OCI-LY1 (cell line): Measurements from ENCODE around the gene NANS.

Source experiments
- H2AFZ ChIP-seq: fragments of 200-600 bp; sonication (generic), shearing (Covaris generic); 2 replicates; pipeline ENCODE4 v1.6.0; 2014; ENCODE audit warnings: antibody characterized with exemption, mild to moderate bottlenecking, low read length
- H3F3A ChIP-seq: fragments of 200-600 bp; sonication (generic), shearing (Covaris generic); 2 replicates; pipeline ENCODE4 v1.6.0; 2014; ENCODE audit warnings: mild to moderate bottlenecking, antibody characterized with exemption, low read length, moderate library complexity; ENCODE audit not compliant: insufficient read depth
- H3K27ac ChIP-seq: fragments of 200-600 bp; sonication (generic); 2 replicates; pipeline ENCODE4 v1.5.1; 2014; ENCODE audit warnings: low read length, mixed run types, mild to moderate bottlenecking, low read depth; ENCODE audit not compliant: poor library complexity, severe bottlenecking
- H3K27me3 ChIP-seq: fragments of 200-600 bp; sonication (generic); 2 replicates; pipeline ENCODE4 v1.6.0; 2014; ENCODE audit warnings: antibody characterized with exemption, mild to moderate bottlenecking, low read length, moderate library complexity; ENCODE audit not compliant: insufficient read depth
- H3K36me3 ChIP-seq: fragments of 200-600 bp; sonication (generic); 2 replicates; pipeline ENCODE4 v1.6.1; 2014; ENCODE audit warnings: mild to moderate bottlenecking, antibody characterized with exemption, low read length, moderate library complexity, mixed read lengths; ENCODE audit not compliant: insufficient read depth
- H3K4me1 ChIP-seq: fragments of 200-600 bp; sonication (generic); 2 replicates; pipeline ENCODE4 v1.5.1; 2014; ENCODE audit warnings: mild to moderate bottlenecking, low read length, moderate library complexity; ENCODE audit not compliant: insufficient read depth, severe bottlenecking
- H3K4me2 ChIP-seq: fragments of 200-600 bp; sonication (generic), shearing (Covaris generic); 2 replicates; pipeline ENCODE4 v1.6.1; 2014; ENCODE audit warnings: low read length
- H3K4me3 ChIP-seq: fragments of 200-600 bp; sonication (generic); 2 replicates; pipeline ENCODE4 v1.5.1; 2014; ENCODE audit warnings: low read length, low read depth, mild to moderate bottlenecking, mixed read lengths; ENCODE audit not compliant: poor library complexity, severe bottlenecking
- H3K79me2 ChIP-seq: fragments of 200-600 bp; shearing (Covaris generic); 2 replicates; pipeline ENCODE4 v1.6.1; 2016; ENCODE audit warnings: mixed run types, low read length, mixed read lengths; ENCODE audit not compliant: insufficient read depth
- H3K9ac ChIP-seq: fragments of 200-600 bp; sonication (generic), shearing (Covaris generic); 2 replicates; pipeline ENCODE4 v1.6.1; 2014; ENCODE audit warnings: mild to moderate bottlenecking, low read length, mixed read lengths
- H3K9me2 ChIP-seq: fragments of 200-600 bp; sonication (generic), shearing (Covaris generic); 2 replicates; pipeline ENCODE4 v1.6.1; 2014; ENCODE audit warnings: low read depth, mild to moderate bottlenecking, low read length, mixed read lengths
- H3K9me3 ChIP-seq: fragments of 200-600 bp; shearing (Covaris generic); 2 replicates; pipeline ENCODE4 v1.6.1; 2014; ENCODE audit warnings: low read length, mixed read lengths
- H4K20me1 ChIP-seq: fragments of 200-600 bp; sonication (generic), shearing (Covaris generic); 2 replicates; pipeline ENCODE4 v1.6.0; 2016; ENCODE audit warnings: mild to moderate bottlenecking, low read length; ENCODE audit not compliant: insufficient read depth
- CTCF ChIP-seq: fragments of 200-600 bp; sonication (generic), shearing (Covaris generic); IDR thresholded peaks from 2 replicates; pipeline ENCODE4 v1.5.1; 2017; ENCODE audit warnings: mild to moderate bottlenecking, antibody characterized with exemption, low read length, moderate library complexity, mixed read lengths
- EZH2 ChIP-seq: fragments of 200-600 bp; sonication (generic), shearing (Covaris generic); IDR thresholded peaks from 2 replicates; pipeline ENCODE4 v1.8.0; 2017; ENCODE audit warnings: borderline replicate concordance, mixed run types, mild to moderate bottlenecking, antibody characterized with exemption, low read length, moderate library complexity, mixed read lengths

The NANS gene

GRCh38 chr9:98046180-98046543, 10.4 kb upstream of the NANS start:
- Histone ChIP-seq H3K36me3 (peaks cover 20% of the 10 kb centered on the region), H3K79me2 (no peaks in the 10 kb centered on the region), H3K4me1 (peaks cover 33% of the 10 kb centered on the region), H4K20me1 (no peaks in the 10 kb centered on the region), H3K9ac (peak overlapping the region; percentile 69), H3K9me3 (peaks cover 4% of the 10 kb centered on the region; the same call in 1 of the 2 replicates), H2AFZ (peak overlapping the region; percentile 97; the same call in 1 of the 2 replicates), H3K27ac (peak overlapping the region; percentile 70), H3K4me3 (peak overlapping the region; percentile 69), H3K9me2 (no peaks in the 10 kb centered on the region), H3K27me3 (no peaks in the 10 kb centered on the region), H3F3A (no peaks in the 10 kb centered on the region), H3K4me2 (peak overlapping the region; percentile 66)
- TF ChIP-seq CTCF (no peak), EZH2 (no peak)

GRCh38 chr9:98047002-98047401, 9.5 kb upstream of the NANS start:
- Histone ChIP-seq H3K36me3 (peaks cover 20% of the 10 kb centered on the region), H3F3A (no peaks in the 10 kb centered on the region), H3K4me2 (0 out of 2 replicates have a peak overlapping the region, but pooled peaks have one; percentile 2), H3K27me3 (no peaks in the 10 kb centered on the region), H3K27ac (no peak overlapping the region), H3K79me2 (no peaks in the 10 kb centered on the region), H3K4me1 (peaks cover 33% of the 10 kb centered on the region), H4K20me1 (no peaks in the 10 kb centered on the region), H3K9me3 (peaks cover 4% of the 10 kb centered on the region; the same call in 1 of the 2 replicates), H3K9ac (no peak overlapping the region), H3K9me2 (no peaks in the 10 kb centered on the region), H3K4me3 (peak overlapping the region; percentile 69), H2AFZ (no peak overlapping the region)
- TF ChIP-seq CTCF = no peak
- no peak for TF ChIP-seq EZH2

- no peak overlapping the region for H3K9ac ChIP-seq
- peaks cover 20% of the 10 kb centered on the region for H3K36me3 ChIP-seq
- H3K4me2 ChIP-seq = no peak overlapping the region
- H2AFZ ChIP-seq = no peak overlapping the region
- TF ChIP-seq EZH2 (no peak), CTCF (no peak)
- H3K27me3 ChIP-seq = no peaks in the 10 kb centered on the region
- H4K20me1 ChIP-seq = no peaks in the 10 kb centered on the region
- H3K4me1 ChIP-seq = peaks cover 33% of the 10 kb centered on the region
- H3K9me2 ChIP-seq = no peaks in the 10 kb centered on the region
- H3F3A ChIP-seq = no peaks in the 10 kb centered on the region
- peaks cover 4% of the 10 kb centered on the region; the same call in 1 of the 2 replicates for H3K9me3 ChIP-seq
- no peaks in the 10 kb centered on the region for H3K79me2 ChIP-seq
- no peak overlapping the region for H3K27ac ChIP-seq
- H3K4me3 ChIP-seq = no peak overlapping the region
Measured at GRCh38 chr9:98049288-98050072, 7.1 kb upstream of the NANS start.
